ENCODE results near the gene C2orf74.
"Not testable (repeated sequence)": the region's sequence is repeated elsewhere in the genome, so short reads cannot be mapped to it uniquely, and the experiment has no call there.

Gene C2orf74

DNA sequence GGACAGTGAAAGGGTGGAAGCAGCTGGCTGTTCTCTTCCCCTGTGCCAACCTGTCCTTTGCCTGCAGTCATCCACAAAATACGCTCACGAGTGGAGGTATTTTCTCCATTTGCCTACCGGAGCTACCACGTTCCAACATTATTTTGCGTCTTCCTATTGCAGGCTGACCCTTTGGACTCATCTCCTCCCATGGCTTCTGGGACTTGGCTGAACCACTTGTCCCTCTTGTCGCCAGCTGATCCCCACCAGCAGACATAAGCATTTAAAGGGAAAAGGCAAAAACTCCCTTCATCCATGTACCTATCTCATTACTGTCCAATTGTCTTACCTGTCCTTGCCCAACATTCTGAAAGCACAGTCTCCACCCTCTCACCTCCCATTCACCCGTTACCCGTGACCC, 13.0 kb downstream of the C2orf74 start:
- DNase-seq, result no peak

DNA sequence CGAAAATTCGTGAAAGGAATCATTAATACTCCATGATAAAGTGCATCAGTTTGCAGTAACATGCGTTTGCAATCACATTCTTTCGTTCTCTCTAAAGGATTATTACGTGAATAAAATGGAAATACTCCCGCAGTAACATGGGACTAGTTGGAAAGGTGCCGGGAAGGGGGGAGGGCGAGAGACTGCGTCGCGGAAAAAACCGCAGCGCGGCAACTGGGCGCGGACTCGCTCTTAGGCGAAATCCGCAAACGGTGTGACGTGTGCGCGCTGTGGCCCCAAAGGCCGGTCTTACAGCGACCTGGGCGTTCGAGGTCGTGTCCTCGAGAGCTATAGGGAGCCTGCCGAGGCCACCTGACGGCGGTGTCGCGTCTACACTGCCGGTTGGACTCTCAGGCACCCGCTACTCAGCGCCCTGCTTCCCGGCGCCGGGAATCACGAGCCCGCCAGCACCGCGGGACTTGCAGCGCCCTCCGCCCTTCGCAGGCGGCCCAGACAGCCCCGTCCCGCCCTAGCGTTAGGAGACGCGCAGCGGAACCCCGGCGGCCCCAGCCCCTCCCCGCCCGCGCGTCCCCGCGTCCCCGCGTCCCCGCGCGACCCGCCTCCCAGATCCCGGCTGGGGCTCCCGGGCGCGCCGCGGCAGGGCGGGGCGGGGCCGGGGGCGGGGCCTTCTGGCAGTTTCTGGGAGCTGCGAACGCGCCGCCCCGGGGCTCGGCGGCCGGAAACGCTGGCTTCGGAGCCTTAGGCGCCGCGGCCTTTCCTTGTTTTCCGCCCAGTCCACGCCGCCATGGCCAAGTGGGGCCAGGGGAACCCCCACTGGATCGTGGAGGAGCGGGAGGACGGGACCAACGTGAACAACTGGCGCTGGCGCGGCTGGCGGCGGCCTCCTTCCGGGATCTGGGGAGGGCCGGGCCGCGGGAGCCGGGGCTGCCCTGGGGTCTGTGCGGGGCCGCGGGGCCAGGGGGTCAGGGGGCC, 15.1 kb downstream of the C2orf74 start:
- peak; percentile 10 for DNase-seq

DNA sequence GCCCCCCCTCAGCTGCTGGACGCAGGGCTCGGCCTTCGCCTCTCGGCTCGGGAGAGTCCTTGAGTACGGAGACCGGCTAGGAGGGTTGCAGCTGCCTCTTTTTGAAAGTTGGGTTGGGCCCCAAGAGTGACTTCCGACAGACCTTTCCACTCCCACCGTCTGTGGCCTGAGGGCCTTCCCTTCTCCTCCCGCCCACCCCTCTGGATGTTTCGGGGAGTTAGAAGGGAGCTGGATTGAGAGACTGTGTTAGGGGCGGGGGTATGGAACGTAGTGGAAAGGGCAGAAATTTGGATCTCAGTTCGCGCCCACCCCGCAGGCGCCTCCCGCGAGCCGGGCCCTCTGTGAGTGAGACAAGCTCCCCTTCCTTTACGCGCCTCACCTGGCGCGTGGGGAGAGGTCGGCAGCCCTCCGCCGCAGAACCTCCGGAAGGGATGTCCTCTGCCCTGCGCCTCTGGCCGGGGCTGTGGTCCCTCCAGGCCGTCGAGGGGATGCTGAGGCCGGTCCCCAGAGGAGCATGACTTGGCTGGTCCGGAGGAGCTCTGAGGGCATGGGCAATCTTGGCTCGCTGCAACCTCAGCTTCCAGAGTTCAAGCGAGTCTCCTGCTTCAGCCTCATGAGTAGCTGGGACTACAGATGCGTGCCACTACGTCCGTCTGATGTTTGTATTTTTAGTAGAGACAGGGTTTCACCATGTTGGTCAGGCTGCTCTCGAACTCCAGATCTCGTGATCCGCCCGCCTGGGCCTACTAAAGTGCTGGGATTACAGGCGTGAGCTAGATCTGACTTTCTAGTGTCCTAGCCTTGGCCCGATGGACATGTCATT, 15.9 kb downstream of the C2orf74 start:
- no peak for DNase-seq

- DNase-seq, result no peak
These were observed 16.9 kb downstream of the C2orf74 start for GRCh38 chr2:61178603-61179545.

DNA sequence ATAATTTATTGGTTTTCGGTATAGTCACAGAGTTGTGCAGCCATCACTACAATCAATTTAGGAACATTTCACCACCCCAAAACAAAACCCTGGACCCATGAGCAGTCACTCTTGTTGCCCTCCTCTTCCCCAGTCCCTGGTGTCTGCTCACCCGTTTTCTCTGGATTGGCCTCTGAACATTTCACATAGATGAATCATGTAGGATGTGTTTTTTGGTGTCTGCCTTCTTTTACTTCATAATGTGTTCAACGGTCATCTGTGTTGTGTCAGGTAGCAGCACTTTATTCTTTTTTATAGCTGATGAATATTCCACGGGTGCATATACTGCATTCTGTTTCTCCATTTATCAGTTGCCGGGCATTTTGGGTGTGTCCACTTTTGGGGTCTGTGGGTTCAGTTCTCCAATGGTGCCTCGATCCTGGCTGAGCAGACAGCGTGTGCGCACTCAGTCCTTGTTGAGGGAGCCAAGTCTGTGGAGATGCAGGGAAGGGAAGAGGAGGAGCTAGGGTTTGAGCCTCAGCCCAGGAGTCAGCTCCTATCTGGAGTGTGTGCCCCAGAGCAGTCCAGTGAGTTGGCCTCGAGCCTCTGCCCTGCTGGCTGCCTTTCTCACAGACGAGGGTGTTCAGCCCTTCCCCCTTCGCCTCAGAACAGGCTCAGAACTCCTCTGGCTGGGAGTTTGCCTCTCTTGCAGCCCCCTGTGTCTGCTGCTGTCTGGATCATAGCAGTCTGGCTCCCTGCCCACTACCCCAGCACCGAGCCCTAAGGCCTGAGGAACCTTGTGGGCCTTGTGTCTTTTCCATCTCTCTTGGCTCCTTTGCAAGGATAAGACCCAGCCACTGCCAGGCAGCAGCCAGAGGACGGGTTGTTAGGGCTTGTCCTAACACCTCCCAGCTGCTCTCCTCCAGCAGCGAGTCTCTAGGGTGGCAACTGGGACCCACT, 18.0 kb downstream of the C2orf74 start:
- DNase-seq, result no peak

DNA sequence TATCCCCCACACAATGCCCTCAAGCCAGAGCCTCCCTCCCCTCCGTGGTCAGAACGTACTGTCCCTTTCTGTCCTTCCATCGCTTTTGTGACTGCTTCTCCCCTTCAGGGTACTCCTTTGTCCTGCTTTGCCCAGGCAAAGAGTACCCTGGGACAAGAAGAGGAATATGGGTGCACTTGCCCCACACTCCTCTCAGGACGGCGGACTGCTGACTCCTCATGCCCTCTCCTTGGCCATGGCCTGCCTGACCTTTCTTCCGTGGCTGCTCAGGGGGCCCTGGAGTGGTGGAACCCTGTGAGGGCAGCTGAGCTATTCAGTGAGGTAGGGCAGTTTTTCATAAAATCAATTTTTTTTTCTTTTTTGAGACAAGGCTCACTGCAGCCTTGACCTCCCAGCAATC, 18.7 kb downstream of the C2orf74 start:
- DNase-seq, result no peak

- no peak for DNase-seq
These were observed 19.5 kb downstream of the C2orf74 start for GRCh38 chr2:61181382-61182058.

DNA sequence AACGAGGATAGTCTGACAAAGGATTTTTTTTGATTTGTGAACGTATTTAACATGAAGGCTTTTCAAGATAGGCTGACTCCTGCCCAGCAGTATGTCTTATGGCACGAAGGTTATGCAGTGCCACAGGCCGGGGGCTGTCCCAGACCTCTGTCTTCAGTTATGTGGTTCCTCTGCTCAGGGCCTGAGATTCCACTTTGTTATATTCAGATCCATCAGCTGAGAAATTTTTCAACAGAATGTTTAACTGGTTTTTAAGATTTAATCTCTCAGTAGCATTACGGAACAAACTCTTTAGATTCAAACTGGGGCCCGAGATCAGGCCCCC, 20.0 kb downstream of the C2orf74 start:
- DNase-seq, result no peak

DNA sequence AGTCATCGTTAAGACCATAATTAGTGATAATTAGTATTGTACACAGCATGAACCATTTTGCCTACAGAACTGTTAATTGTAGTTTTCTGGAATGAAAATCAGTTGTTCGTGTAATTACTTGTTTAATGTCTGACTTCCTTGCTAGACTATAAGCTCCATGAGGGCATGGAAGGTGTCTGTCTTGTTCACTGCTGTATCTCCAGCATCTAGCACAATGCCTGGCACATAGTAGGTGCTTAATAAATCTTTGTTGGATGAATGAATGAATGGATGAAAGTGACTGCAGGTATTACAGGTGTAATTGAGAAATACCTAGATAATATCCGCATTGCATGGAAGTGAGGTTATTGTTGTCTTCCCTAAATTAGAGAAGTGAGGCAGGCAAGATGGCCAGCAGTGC, 21.8 kb downstream of the C2orf74 start:
- no peak for DNase-seq

DNA sequence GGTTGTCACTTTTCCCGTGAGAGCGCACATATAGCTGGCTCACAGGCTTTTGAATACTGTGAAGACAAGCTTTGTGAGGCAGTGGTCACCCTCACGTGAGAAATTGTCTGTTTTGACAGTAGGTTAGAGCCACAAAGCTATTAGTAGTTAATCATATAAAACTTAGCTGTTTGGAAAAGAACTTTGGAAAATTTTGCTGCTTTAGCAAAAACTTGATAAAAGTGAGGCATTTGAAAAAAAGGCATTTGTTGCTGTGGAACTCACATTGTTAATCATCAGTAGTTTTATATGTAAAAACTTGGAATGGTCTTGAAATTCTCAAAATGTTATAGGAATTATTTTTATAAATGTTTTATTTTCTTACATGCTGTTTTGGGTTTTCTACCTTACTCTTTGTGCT, 22.3 kb downstream of the C2orf74 start:
- DNase-seq, result no peak

DNA sequence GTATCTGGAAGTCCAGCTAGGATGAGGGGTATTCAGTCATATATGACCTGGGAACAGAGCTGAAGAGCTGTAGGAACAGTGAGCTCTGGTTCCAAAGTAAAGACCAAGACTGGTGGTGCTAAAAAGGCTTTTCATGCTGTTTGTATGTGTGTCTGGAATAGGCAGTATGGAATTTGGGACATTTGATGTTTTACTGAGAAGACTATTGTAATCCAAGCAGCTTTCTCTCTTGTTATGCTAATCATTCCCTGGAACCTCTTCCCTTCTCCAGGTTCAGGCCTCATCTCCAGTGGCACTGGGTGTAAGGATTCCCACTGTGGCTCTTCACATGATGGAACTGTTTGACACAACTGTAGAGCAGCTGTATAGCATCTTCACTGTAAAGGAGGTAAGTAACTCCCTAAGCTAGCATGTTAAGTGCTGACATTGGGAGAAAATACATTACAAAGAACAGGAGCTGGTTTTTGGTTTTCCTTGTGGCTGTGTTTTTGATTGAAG, 23.3 kb downstream of the C2orf74 start:
- no peak for DNase-seq

GRCh38 chr2:61187085-61187484, 25.1 kb downstream of the C2orf74 start:
- DNase-seq, result no peak

GRCh38 chr2:61193670-61194561, 31.9 kb downstream of the C2orf74 start:
- no peak for DNase-seq

GRCh38 chr2:61194646-61195045, 32.7 kb downstream of the C2orf74 start:
- DNase-seq, result not testable (repeated sequence)

DNA sequence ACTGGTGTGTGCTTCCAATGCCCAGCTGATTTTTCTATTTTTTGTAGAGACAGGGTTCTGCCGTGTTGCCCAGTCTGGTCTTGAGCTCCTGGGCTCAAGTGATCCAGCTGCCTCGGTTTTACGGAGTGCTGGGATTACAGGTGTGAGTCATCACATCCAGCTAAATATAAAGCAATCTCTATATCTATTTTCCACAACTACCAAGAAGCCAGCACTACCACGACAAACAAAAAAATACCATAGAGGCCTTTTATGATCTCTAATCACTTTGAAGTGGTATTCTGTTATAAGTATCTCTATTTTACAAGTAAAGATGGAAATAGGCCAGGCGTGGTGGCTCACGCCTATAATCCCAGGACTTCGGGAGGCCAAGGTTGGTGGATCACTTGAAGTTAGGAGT, 34.7 kb downstream of the C2orf74 start:
- DNase-seq, result no peak

- no peak for DNase-seq
These were observed 43.1 kb downstream of the C2orf74 start for GRCh38 chr2:61205132-61205531.

- DNase-seq, result no peak
These were observed 48.5 kb downstream of the C2orf74 start for GRCh38 chr2:61210332-61210981.

DNA sequence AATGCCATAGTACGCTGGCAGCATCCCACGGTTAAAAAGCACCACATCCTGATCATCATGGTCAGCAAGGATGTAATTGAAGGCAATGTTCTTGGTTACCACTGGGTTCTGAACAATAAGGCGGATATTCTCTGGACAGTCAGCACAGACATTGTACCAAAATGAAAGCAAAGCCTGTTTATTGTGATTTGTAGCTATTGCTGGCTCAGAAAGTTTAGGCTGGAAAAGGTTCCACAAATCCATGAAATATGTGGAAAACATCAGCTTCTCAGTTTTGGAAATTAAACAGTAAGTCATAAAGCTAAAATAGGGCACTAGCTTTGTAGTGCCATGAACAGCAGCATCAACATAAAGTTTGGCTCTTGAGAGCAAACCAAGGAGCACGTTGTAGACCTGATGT, 52.2 kb downstream of the C2orf74 start:
- DNase-seq, result no peak

Data from NCI-H524 treated with DMSO at 0.1 percent for 48 hours (cell line).